Natural killer cell treated with Interleukin-12 subunit alpha and Interleukin-12 subunit beta and Interleukin-15 and Interleukin-18, amount 100 ng/mL, for 72 hours (primary cell): ENCODE results near the gene P2RX5. TPM values are rescaled to one million over a fixed set of nuclear protein-coding genes. Genes with fewer than 3 reads are reported as not detected.
"Not testable (repeated sequence)": the region's sequence is repeated elsewhere in the genome, so short reads cannot be mapped to it uniquely, and the experiment has no call there.

ENCODE experiments used
- ATAC-seq, 2 donors: fragments of 150-1000 bp; cut with Tn5 transposase in 1 of 2; sonication (Bioruptor Pico), chemical (Tn5 transposase) in 1 of 2; 2 replicates each; pipeline ENCODE4 v1.10.0; 2021
- DNase-seq: peaks from one replicate; pipeline ENCODE4 v3.0.0; 2022; ENCODE audit warnings: low spot score
- H3K27ac Mint-ChIP-seq, 2 donors: 1 replicate in 1 of 2; 2 replicates in 1 of 2; pipeline ENCODE4 v1.8.0; 2022; ENCODE audit warnings: mixed read lengths in 2 of 2, mild to moderate bottlenecking in 1 of 2, moderate library complexity in 1 of 2
- H3K27me3 Mint-ChIP-seq, 2 donors: 1 replicate in 1 of 2; 2 replicates in 1 of 2; pipeline ENCODE4 v1.8.0; 2022; ENCODE audit warnings: mixed read lengths in 2 of 2
- H3K36me3 Mint-ChIP-seq: one replicate; pipeline ENCODE4 v1.8.0; 2022; ENCODE audit warnings: mixed read lengths
- H3K4me1 Mint-ChIP-seq, 2 donors: 1 replicate in 1 of 2; 2 replicates in 1 of 2; pipeline ENCODE4 v1.8.0; 2022; ENCODE audit warnings: low read depth in 2 of 2, mixed read lengths in 2 of 2, mild to moderate bottlenecking in 1 of 2
- H3K4me3 Mint-ChIP-seq: one replicate; pipeline ENCODE4 v1.8.0; 2022; ENCODE audit warnings: mixed read lengths
- H3K9me3 Mint-ChIP-seq: 2 replicates; pipeline ENCODE4 v1.8.0; 2022; ENCODE audit warnings: mixed read lengths
- total RNA-seq, 2 donors: library from RNA; stranded (reverse); gene quantifications; one replicate each; pipeline ENCODE4 v1.2.3, GENCODE V29; 2022

The P2RX5 gene
- total RNA-seq, 2 donors from 2014 or later, result 2,596 to 3,366 TPM

DNA sequence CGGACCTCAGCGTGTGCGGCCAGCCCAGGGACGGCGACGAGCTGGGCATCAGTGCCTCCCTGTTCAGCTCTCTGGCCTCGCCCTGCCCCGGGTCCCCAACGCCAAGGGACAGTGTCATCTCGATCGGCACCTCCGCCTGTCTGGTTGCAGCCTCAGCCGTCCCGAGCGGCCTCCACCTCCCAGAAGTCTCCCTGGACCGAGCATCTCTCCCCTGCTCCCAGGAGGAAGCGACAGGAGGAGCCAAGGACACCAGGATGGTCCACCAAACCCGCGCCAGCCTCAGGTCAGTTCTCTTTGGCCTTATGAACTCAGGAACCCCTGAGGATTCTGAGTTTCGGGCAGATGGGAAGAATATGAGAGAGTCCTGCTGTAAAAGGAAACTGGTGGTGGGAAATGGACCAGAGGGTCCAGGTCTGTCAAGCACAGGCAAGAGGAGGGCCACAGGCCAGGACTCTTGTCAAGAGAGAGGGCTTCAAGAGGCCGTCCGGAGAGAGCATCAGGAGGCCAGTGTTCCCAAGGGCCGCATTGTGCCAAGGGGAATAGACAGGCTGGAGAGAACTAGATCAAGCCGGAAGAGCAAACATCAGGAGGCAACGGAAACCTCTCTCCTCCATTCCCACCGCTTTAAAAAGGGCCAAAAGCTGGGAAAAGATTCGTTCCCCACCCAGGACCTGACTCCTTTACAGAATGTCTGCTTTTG, 28.6 kb upstream of the P2RX5 start:
- peaks cover 46 to 56% of the 10 kb centered on the region in 2 donors for H3K4me1 Mint-ChIP-seq
- H3K9me3 Mint-ChIP-seq, result no peaks in the 10 kb centered on the region
- ATAC-seq (no peak), DNase-seq (no peak)
- peak overlapping the region; percentile 80 to 90 for H3K27ac Mint-ChIP-seq
- H3K36me3 Mint-ChIP-seq, result peaks cover 55% of the 10 kb centered on the region
- no peaks in the 10 kb centered on the region for H3K27me3 Mint-ChIP-seq
- peak overlapping the region; percentile 98 for H3K4me3 Mint-ChIP-seq

DNA sequence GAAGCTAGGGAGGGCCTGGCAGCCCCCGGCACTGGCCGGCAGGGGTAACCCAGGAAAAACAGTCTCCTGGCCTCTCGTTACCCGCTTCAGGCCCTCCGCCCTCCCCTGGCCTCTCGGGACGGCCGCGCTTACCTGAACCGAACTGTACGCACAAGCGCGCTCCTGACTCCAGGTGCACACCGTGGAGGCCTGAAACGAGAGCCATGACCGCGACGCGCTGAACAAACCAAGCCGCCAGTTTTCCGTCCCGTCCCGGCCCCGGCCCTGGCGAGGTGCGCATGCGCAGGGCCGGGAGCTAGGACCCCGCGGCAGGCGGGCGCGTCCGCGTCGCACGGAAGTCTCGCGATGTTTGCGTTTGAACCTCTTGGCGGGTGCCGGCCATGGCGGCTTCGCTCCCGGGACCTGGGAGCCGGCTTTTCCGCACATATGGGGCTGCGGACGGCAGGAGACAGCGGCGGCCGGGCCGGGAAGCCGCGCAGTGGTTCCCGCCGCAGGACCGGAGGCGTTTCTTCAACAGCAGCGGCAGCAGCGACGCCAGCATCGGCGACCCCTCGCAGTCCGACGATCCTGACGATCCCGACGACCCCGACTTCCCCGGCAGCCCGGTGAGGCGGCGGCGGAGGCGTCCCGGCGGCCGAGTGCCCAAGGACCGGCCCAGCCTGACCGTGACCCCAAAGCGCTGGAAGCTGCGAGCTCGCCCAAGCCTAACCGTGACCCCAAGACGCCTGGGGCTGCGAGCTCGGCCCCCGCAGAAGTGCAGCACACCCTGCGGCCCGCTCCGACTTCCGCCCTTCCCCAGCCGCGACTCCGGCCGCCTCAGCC, 27.8 kb upstream of the P2RX5 start, which contains the start of gene HASPIN:
Gene HASPIN (plus strand): TSS at position 348 of the 822 bp plus-strand sequence. CDS start 33 bp downstream, at position 381.
- peaks cover 45 to 55% of the 10 kb centered on the region in 2 donors for H3K4me1 Mint-ChIP-seq
- H3K27ac Mint-ChIP-seq, result peak within 1 kb of the TSS; percentile 80 to 90
- H3K4me3 Mint-ChIP-seq, result peak within 1 kb of the TSS; percentile 98
- no peaks in the 10 kb centered on the region for H3K27me3 Mint-ChIP-seq
- ATAC-seq, result peak; percentile 93 to 95
- H3K9me3 Mint-ChIP-seq, result no peaks in the 10 kb centered on the region
- DNase-seq, result peak; percentile 95
- H3K36me3 Mint-ChIP-seq, result peaks cover 50% of the 10 kb centered on the region

DNA sequence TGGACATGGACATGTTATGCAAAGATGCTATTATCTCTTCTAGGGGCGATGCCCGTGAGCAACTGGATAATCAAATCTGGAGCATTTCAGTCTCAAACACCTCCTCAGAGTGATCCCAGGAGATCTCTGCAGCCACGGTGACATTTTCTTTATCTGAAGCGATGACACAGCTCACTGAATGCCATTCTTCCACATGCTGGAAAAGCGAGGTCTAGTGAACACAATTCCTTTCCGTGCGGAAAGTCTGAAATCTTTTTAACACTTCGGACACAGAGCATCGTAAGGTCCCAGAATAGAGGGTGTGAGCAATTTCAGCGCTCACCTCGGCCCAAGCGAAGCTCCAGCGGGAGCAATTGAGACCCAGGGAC, 27.2 kb upstream of the P2RX5 start:
- Mint-ChIP-seq H3K4me3 (peak overlapping the region; percentile 98), H3K27me3 (no peaks in the 10 kb centered on the region), H3K4me1 (peaks cover 49 to 61% of the 10 kb centered on the region in 2 donors), H3K9me3 (no peaks in the 10 kb centered on the region), H3K36me3 (peaks cover 56% of the 10 kb centered on the region), H3K27ac (peak overlapping the region; percentile 80 to 90)
- ATAC-seq, result no peak
- no peak for DNase-seq

DNA sequence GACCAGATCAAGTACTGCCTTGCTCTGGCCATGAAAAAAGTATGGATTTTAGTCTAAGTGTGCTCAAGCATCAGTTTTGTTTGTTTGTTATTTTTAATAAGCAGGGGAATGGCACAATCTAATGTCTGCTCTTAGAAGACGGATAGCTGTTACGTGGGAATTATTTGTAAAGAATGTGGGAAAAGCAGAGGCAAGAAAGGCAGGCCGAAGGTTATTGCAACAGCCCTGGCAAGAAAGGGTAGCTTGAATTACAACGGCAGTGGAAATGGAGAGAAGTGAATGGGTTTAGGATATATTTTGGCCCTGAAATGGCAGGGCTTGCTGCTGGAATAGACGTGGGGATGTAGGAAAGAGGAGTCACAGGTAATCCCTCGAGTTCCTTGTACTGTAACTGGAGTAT, 26.8 kb upstream of the P2RX5 start:
- Mint-ChIP-seq H3K4me3 (peak overlapping the region; percentile 98), H3K27ac (peak overlapping the region; percentile 80 to 90), H3K36me3 (peaks cover 60% of the 10 kb centered on the region), H3K9me3 (no peaks in the 10 kb centered on the region), H3K27me3 (no peaks in the 10 kb centered on the region), H3K4me1 (peaks cover 51 to 66% of the 10 kb centered on the region in 2 donors)
- DNase-seq (no peak), ATAC-seq (no peak)

DNA sequence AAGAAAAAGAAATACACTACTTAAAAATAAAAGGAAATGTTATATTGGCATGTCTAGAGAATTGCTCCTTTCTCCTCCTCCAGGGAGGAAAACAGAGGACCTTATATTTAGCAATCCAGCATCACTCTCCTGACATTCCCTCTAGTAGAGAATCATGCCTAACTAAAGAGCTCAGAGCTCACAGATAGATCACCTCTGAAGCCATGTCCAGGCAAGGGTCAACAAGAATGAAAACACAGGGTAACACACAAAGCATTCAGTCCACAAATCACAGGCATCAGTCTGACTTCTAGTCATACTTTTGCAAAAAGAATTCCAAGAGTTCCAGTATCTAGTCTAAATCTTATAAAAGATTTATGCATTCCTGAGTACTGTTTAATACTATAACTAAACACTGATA, 23.3 kb upstream of the P2RX5 start:
- no peak for DNase-seq
- H3K4me1 Mint-ChIP-seq, result peaks cover 56 to 73% of the 10 kb centered on the region in 2 donors
- ATAC-seq, result no peak
- no peaks in the 10 kb centered on the region for H3K9me3 Mint-ChIP-seq
- no peaks in the 10 kb centered on the region for H3K27me3 Mint-ChIP-seq
- H3K4me3 Mint-ChIP-seq, result peak overlapping the region; percentile 66
- peak overlapping the region; percentile 80 to 90 for H3K27ac Mint-ChIP-seq
- peaks cover 63% of the 10 kb centered on the region for H3K36me3 Mint-ChIP-seq

DNA sequence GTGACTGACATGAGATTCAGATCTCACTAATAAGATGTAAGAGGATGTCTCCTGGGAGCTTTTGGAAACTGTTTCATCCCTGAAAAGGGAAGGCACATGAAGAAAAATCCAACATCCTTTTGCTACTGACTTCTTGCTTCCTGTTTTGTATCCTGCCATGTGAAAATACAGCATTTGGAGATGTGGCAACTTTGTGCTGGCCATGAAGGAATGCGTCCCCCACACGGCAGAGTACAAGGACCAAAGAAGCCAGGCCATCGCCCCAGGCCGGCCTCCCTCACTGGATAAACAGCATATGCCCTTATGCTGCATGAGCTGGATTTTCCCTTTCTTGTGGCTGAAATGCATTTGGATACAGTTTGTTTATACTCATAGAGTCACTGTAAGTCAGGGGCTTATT, 22.2 kb upstream of the P2RX5 start:
- Mint-ChIP-seq H3K4me3 (peak overlapping the region; percentile 66), H3K9me3 (no peaks in the 10 kb centered on the region), H3K27ac (peak overlapping the region; percentile 80 to 90), H3K27me3 (no peaks in the 10 kb centered on the region), H3K36me3 (peaks cover 62% of the 10 kb centered on the region), H3K4me1 (peaks cover 58 to 72% of the 10 kb centered on the region in 2 donors)
- ATAC-seq, result no peak
- no peak for DNase-seq

DNA sequence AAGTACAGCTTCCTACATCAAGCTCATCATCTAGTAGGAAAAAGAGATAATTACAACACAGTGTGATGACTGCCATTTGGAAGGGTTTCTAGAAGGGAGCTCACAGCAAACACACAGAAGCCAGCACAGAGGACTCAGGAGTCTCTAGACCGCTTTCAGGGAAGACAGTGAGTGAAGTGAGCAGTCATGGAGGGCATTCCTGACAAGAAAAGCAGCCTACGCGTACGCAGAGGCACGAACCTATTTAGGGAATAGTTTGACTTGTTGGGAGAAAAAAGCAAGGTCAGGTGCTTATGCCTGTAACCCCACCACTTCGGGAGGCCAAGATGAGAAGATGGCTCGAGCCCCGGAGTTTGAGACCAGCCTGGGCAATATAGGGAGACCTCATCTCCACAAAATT, 19.3 kb upstream of the P2RX5 start:
- Mint-ChIP-seq H3K4me1 (peaks cover 64 to 68% of the 10 kb centered on the region in 2 donors), H3K9me3 (no peaks in the 10 kb centered on the region), H3K27me3 (no peaks in the 10 kb centered on the region), H3K4me3 (peak overlapping the region; percentile 61), H3K27ac (peak overlapping the region; percentile 80 to 90), H3K36me3 (peaks cover 57% of the 10 kb centered on the region)
- DNase-seq (no peak), ATAC-seq (no peak)

DNA sequence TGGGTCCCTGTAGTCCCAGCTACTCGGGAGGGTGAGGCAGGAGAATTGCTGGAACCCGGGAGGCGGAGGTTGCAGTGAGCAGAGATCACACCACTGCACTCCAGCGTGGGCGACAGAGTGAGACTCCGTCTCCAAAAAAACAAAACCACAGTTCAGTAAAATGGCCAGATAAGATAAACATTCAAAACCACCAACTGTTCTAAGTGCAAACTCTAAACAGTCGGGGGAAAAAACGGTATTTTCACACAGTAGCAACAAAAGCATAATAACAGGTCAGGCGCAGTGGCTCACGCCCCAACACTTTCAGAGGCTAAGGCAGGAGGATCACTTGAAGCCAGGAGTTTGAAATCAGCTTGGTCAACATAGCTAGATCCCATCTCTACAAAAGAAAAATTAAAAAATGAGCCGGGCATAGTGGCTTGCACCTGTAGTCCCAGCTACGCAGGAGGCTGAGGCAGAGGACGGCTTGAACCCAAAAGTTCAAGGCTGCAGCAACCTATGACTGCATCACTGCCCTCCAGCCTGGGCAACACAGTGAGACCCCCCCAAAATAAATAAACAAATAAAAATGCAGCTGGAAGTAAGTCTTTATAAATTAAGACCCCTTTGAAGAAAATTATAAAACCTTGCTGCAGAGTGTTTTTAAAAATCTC, 17.0 kb upstream of the P2RX5 start:
- H3K36me3 Mint-ChIP-seq, result peaks cover 42% of the 10 kb centered on the region
- peak overlapping the region; percentile 68 for H3K4me3 Mint-ChIP-seq
- peaks cover 65% of the 10 kb centered on the region in 2 donors for H3K4me1 Mint-ChIP-seq
- ATAC-seq (peak; percentile 72), DNase-seq (peak; percentile 87)
- H3K27ac Mint-ChIP-seq, result peak overlapping the region; percentile 90 to 96
- no peaks in the 10 kb centered on the region for H3K27me3 Mint-ChIP-seq
- no peaks in the 10 kb centered on the region for H3K9me3 Mint-ChIP-seq

DNA sequence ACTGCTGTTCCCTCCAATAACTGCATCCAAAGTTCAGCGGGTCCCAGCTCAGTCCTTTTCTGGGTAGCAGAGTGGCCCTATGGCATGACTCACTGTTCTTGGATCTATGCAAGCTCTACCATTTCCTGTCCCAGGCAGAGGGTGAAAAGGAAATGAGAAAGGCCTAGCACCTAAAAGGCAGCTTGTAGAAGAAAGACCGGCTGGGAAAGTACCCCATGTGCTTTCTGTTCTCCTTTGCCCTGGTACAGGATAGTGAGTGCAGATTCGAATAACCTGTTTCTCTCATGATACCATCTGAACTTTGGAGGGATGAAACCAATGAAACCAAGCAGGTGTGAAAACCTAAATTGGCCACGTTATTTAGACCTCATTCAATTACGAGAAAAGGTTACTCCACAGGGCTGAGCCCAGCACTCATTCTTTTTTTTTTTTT, 15.0 kb upstream of the P2RX5 start:
- Mint-ChIP-seq H3K27ac (peak overlapping the region; percentile 90 to 96), H3K27me3 (no peaks in the 10 kb centered on the region), H3K36me3 (peaks cover 24% of the 10 kb centered on the region), H3K4me3 (peak overlapping the region; percentile 82), H3K9me3 (no peaks in the 10 kb centered on the region), H3K4me1 (peaks cover 49 to 58% of the 10 kb centered on the region in 2 donors)
- DNase-seq, result peak; percentile 92
- peak; percentile 95 for ATAC-seq

DNA sequence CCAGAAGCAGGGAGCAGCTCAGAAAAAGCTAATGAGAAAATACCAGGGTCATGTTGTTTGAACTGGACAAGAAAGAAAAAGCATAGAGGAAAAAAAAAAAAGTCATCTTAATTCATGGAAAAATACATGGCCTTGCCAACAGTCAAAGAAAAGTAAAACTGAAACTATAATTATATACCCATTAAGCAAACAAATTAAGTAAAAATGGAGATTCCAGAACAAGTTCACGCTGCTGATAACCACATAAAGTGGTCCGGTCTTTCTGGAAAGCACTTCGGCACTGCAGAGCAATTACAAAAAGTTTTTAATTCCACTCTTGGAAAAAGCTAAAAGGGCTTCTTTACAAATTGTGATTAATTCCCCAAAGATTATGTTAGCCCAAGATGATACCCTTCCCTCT, 12.4 kb upstream of the P2RX5 start:
- H3K4me1 Mint-ChIP-seq, result peaks cover 60 to 71% of the 10 kb centered on the region in 2 donors
- no peaks in the 10 kb centered on the region for H3K9me3 Mint-ChIP-seq
- ATAC-seq (no peak), DNase-seq (no peak)
- no peaks in the 10 kb centered on the region for H3K27me3 Mint-ChIP-seq
- H3K27ac Mint-ChIP-seq, result peak overlapping the region; percentile 90 to 96
- H3K4me3 Mint-ChIP-seq, result peak overlapping the region; percentile 65
- H3K36me3 Mint-ChIP-seq, result peaks cover 18% of the 10 kb centered on the region

DNA sequence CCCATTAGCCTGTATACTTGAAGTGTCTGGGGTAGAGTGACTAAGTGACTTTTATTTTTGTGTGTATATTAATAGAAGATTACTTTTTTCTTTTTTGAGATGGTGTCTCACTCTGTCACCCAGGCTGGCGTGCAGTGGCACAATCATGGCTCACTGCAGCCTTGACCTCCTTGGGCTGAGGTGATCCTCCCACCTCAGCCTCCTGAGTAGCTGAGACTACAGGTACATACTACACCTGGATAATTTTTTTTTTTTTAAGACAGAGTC, 9.7 kb upstream of the P2RX5 start:
- Mint-ChIP-seq H3K27ac (peak overlapping the region; percentile 86 to 93), H3K4me1 (peaks cover 55 to 68% of the 10 kb centered on the region in 2 donors), H3K4me3 (peak overlapping the region; percentile 77), H3K36me3 (peaks cover 20% of the 10 kb centered on the region)
- DNase-seq, H3K9me3 Mint-ChIP-seq, ATAC-seq, H3K27me3 Mint-ChIP-seq: not testable (repeated sequence)

DNA sequence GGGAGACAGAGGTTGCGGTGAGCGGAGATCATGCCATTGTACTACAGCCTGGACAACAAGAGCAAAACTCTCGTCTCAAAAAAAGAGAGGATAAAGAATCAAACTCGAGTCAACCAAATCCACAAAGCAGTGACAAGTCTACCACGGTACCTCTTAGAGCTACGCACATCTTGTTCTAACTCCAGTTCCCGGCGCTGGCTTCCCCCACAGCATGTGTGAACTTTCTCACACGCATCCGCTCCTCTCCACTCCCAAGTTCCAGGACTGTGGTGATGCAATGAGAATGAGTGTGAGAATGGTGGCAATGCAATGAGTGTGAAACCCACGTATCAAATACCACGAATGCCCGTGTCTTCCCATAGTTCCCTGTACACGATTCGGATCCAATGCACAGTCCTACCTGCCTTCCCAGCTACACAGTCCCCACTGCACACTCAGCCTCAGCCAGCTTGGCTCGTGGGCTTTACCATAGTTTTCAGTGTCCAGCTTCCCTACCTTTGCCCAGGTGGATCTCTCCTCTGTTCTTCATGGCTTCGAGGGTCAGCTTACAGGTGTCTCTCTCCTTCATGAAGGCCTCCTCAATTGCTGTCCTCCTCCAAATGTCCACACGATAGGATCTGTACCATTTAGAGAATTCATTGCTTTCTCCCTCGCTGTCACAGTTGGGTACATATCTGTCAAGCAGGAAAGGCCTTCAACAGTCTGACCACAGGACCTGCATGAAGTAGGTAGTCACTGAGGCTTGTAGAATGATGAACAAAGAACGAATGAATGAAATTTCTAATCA, 9.2 kb upstream of the P2RX5 start:
- Mint-ChIP-seq H3K36me3 (peaks cover 20% of the 10 kb centered on the region), H3K27me3 (no peaks in the 10 kb centered on the region), H3K9me3 (peaks cover 3% of the 10 kb centered on the region), H3K4me3 (peak overlapping the region; percentile 77), H3K4me1 (peaks cover 55 to 67% of the 10 kb centered on the region in 2 donors), H3K27ac (peak overlapping the region; percentile 86 to 93)
- ATAC-seq (peak; percentile 73 to 81), DNase-seq (peak; percentile 85)

DNA sequence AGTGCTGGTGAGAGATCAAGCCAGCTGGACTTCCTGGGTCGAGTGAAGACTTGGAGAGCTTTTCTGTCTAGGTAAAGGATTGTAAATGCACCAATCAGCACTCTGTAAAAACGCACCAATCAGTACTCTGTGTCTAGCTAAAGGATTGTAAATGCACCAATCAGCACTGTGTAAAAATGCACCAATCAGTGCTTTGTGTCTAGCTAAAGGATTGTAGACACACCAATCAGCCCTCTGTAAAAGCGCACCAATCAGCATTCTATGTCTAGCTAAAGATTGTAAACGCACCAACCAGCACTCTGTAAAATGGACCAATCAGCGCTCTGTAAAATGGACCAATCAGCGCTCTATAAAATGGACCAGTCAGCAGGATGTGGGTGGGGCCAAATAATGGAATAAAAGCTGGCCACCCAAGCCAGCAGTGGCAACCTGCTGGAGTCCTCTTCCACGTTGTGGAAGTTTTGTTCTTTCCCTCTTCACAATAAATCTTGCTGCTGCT, 6.1 kb upstream of the P2RX5 start:
- not testable (repeated sequence) for DNase-seq, ATAC-seq, H3K9me3 Mint-ChIP-seq, H3K27me3 Mint-ChIP-seq
- H3K27ac Mint-ChIP-seq, result peak overlapping the region; percentile 86 to 93
- peaks cover 52 to 67% of the 10 kb centered on the region in 2 donors for H3K4me1 Mint-ChIP-seq
- peaks cover 26% of the 10 kb centered on the region for H3K36me3 Mint-ChIP-seq
- peak overlapping the region; percentile 48 for H3K4me3 Mint-ChIP-seq
